Measurements from ENCODE around the gene EXO1.
"Not testable (repeated sequence)": the region's sequence is repeated elsewhere in the genome, so short reads cannot be mapped to it uniquely, and the experiment has no call there.

The EXO1 gene

DNA sequence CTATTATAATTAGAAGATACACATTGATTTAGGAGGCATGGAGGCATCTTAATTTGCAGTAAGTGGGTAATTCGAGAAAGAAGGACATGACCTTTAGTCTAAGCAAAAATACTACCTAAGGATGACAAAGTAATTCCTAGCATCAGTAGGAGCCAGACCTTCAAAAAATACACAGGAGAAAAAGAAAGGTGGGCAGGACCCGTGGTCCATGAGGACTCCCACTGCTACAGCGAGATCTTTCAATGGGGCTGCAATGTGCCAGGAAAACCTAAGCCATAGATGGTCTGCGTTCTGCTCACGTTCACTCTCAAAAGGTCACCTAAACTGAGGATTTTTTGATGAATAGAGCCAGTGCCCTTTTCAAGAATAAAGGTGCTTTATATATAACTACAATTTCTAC lies 10.6 kb upstream of the EXO1 start:
- FAIRE-seq = no peak

DNA sequence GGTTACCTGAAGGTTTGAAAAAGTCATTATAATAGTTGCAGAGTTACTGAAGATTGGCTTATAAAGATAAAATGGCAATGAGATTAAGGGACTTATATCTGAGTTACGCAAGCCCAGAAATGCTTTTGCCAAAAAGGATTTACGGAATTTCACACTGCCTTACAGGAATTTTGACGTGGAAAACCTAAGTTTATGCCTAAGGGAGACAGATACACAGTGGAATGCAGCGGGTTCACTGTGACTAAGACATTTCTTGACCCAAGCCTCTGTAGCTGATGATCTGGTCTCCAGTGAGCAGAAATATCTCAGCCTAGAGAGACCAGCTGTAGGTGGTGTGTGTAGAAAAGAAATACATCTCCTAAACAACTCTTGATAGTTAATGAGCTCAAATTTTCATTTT lies 10.1 kb upstream of the EXO1 start:
- FAIRE-seq = no peak

DNA sequence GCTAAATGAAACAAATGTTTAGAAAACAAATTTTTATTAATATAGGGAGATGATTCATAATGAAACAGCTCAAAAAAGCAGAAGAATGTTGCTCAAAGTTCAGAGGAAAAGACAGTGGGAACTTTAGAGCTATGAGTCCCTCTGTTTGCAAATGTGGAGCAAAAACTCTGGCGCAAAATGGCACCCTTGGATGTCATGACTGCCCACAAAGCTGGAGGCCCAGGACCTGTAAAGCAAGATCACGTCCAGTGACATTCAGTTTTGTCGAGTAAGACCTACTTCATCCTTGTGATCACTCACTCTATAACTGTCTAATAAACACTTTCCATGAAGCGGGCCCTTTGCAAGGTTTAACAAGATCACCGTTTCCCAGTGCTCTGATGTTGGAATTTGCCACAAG lies 9.1 kb upstream of the EXO1 start:
- no peak for FAIRE-seq

DNA sequence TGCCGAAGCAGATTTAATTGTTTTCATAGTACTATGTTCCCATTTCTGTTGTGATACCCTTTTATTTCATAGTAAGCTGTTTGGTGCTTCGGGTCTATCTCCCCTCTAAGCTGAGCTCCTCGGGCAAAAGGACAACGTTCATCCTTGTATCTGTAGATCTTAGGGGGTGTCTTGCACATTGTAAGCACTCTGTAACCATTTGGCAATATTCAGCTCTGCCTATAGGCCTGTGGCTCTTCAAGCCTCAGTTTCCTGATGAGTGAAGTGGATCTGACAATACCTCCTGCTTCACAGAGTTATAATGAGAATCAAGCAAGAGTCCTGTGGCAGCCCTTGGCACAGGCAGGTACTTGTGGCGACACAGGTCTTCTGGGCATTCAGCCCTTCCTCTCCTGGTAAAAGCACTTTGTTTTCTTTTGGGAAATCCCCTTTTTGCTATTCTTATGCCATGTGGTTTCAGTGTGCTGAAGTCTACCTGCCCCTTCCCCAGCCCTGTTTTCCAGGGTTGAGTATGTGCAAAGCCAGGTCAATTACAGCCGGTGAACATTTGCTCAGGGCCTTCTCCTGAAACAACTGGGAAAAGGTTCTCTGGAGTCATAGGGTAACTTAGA lies 8.5 kb upstream of the EXO1 start:
- no peak for FAIRE-seq

DNA sequence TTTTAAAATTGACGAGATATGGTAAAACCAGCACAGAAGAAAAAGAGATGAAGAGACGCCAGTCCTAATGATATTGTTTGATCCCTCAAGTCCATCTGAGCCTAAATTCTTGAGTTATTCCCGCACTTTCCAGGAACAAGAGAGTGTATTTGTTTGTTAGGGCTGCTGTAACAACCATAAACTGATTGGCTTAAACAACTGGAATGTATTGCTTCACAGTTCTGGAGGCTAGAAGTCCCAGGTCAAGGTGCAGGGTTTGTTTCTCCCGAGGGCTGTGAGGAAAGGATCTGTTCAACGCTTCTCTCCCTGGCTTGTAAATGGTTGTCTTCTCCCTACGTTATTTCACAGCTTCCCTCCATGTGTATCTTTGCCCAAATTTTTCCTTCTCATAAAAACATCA lies 7.8 kb upstream of the EXO1 start:
- no peak for FAIRE-seq

DNA sequence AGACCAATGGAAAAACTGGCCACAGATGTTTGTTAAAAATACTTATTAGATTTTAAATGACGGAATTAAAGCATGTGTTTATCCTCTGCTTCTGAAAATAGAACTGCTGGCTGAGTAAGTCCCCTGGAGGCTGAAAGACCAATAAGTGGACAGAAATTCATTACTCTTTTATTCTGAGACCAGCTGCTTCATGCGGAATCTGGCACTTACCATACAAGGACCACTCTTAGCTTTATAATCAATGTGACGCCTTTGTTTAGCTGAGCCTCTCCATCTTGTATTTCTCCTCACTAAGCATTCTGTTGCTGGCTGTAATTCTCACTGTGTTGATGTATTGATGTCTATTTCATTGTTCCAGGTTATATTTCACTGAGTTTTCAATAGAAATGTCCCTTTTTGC lies 6.3 kb upstream of the EXO1 start:
- no peak for FAIRE-seq

DNA sequence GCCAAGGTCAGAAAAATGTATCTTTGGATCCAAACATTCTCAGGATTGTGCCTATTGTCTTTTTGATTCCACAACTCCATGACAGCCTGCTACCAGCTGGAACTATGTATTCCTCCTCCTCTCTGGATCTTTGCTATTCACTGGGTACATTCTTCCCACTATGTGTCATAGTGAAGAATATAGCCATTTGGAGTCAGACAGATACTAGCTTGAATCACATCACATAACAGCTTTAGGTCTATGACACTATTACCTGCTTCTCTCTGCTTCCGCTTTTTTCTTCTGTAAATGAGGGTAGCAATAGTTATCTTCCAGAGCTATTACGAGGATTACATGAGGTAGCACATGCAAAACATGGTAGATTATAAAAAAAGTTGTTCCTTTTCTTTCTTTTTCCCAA lies 5.4 kb upstream of the EXO1 start:
- no peak for FAIRE-seq

DNA sequence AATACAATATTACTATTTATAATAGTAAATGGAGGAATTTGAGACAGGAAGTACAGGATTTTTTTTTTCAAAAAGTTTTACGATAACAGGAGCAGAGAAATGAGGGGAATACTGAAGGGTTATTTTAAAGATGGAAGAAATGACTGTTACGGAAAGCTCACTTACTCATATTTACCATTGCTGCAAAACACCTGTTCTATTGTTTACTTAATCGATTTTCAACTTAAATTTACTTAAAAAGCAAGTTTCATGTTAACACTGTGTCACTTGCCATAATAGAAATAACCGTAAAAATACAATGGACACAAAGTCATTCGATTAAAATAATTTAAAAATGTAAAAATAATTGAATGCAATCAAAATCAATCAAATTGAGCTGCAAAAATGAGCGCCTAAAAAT lies 3.4 kb upstream of the EXO1 start:
- FAIRE-seq = no peak

DNA sequence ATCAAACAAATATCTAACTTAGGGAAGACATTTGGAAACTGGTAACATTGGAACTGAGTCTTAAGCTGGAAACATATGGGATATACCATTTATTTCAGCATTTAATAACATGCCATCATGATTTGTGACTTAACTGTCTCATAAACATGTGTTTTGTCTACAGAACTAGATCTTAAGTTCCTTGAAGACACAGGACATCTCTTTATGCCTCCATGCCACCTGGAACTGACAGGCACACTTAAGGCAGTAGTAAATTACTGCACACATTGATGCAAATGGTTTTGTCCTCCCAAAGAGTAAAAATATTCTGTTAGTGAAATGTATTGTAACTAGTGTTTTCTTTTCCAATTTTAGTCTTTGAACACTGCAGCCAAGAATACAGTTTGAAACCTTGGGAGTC lies 1.6 kb upstream of the EXO1 start:
- FAIRE-seq = no peak

DNA sequence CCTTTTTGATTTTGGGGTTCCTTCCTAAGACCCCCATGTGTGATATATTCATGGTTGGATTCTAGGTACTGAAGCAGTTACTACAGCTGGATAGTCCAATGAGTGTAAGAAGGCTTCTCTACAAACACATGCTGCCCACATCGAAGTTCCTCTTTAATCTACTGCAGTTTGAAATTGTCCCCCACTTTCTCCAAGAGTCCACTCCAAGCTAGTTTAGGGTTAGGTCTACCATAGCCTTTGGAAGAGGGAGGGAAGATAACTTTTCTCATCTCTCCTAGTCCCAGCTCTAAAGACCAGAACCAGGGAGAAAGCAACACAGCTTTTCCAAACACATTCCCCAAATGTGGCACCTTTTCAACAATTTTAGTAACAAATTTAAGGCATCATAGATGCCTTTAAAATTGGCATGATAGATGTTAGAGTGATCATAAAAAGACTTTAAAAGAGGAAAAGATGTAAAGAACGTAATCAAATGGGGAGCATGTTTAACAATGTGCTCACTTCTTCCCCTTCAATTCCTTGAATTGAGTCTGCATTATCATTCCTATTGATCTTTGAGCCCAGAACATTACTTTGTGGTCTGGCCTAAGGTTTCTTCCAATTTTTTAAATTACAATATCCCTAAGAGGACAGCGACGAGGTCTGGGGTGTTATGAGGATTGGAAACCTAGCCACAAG lies 1.0 kb upstream of the EXO1 start:
- no peak for FAIRE-seq

DNA sequence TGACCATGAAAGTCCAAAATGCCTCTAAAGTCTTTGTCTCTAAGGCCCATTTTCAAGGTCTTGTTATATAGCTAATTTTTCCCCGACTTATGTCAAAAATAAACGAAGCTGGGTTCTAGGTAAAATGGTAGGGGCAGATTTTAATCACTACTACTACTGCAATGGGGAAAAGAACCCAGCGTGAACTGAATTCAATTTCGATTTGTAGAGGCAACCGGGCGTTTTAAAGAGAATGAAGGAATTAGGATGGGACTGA lies 536 bp upstream of the EXO1 start:
- no peak for FAIRE-seq

DNA sequence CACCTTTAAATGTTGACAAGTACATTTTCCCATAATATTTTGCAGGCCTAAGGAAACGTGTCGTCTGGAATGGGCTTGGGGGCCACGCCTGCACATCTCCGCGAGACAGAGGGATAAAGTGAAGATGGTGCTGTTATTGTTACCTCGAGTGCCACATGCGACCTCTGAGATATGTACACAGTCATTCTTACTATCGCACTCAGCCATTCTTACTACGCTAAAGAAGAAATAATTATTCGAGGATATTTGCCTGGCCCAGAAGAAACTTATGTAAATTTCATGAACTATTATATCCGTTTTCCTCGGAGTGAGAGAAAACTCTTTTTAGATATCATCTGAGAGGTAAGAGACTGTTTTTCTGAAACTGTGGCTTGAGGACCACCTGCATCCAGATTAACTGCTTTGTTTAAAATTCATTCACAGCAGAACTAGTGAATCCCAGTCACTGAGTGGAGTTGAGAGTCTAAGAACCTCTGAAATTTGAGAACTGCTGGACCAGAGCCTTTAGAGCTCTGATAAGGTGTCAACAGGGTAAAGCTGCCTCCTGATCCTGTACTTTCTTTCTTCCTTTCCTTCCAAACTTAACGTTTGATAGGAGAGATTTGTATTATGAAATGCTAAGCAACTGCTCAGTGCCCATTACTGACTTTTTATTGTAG lies 811 bp downstream of the EXO1 start:
- no peak for FAIRE-seq

DNA sequence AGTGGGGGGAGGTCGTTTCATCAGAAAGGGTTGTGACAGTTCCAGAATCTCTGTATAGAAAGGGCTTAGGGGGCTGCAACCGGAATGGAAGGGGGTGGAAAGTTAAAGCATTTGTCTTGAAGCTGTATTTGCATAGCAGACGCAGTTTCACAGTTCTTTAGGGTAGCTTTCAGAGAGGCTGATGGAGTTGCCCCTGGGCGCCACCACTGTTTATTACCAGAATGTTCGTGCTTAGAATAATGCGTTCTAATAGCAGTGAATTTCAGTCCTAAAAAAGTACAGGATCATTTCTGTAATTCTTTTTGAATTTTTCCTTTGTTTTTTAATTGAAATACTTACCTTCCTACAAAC lies 1.3 kb downstream of the EXO1 start:
- FAIRE-seq = no peak

DNA sequence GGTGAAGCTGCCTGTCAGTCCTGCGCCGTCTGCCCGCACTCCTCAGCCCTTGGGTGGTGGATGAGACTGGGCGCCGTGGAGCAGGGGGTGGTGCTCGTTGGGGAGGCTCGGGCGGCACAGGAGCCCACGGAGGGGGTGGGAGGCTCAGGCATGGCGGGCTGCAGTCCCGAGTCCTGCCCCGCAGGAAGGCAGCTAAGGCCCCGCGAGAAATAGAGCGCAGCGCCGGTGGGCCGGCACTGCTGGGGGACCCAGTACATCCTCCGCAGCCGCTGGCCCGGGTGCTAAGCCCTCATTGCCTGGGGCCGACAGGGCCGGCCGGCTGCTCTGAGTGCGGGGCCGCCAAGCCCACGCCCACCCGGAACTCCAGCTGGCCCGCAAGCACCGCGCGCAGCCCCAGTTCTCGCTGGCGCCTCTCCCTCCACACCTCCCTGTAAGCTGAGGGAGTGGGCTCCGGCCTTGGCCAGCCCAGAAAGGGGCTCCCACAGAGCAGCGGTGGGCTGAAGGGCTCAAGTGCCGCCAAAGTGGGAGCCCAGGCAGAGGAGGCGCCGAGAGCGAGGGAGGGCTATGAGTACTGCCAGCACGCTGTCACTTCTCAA lies 7.6 kb downstream of the EXO1 start:
- FAIRE-seq = not testable (repeated sequence)

DNA sequence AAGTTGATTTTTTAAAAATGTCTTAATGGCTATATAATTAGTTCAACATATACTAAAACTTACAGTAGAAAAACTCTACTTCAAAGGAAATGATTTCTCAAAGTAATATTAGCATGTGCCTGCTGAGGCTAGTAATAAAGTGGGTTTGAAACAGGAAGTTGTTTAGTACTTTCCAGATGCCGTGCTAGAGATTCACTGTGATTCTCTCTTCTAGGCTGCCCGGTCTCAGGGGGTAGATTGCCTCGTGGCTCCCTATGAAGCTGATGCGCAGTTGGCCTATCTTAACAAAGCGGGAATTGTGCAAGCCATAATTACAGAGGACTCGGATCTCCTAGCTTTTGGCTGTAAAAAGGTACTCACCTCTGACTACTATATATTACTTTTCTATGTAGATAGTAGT lies 9.1 kb downstream of the EXO1 start:
- no peak for FAIRE-seq

DNA sequence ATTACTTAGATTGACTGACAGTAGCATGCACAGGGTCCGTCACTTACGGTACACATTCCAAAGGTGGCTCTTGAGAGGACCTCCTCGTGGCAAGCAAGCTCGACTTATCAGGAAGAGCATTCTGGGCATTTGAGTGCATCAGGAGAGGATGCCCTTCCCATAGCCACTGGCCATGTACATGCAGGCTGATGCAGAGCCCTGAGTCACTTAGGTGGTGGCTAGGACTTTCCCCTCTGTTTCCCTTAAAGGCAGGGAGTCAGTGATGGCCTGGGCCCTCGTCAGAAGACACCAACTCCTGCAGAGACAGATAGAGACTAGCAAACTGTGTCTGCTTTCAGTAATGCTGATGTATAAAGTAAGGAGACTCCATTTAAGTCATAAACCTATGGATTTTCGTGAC lies 12.9 kb downstream of the EXO1 start:
- FAIRE-seq = no peak

DNA sequence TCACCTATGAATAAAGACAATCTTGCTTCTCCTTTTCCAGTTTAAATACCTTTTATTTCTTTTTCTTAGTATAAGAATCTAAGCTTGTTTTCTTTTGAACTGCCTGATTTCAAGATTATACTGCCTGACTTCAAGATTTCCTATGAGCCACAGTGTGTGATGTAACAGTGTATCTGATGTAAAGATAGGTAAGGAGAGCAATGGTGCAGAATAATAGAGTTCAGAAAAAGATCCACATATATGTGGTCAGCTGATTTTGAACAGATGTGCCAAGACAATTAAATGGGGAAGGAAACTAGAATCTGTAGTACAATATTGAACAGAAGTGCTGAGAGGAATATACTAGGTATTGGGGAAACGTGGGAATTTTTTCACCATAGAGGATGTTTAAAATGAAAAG lies 21.0 kb downstream of the EXO1 start:
- FAIRE-seq = no peak

DNA sequence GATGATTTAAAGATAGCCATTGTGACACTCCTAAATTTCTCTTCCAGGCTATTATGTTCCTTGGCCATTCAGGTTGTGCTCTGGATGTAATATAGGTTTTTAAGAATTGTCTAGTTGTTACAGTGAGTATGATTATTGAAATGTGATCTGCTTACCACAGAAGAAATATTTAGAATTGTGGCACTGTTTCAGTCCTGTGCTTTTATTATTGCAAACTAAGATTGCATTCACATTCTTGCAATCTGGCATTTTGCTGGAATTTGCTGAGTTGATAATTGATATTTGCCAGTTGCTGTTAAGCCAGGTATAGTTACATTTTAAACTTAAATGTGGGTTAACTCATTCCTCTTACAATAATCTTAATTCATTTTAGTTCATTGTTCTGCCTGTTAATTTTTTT lies 22.3 kb downstream of the EXO1 start:
- no peak for FAIRE-seq

DNA sequence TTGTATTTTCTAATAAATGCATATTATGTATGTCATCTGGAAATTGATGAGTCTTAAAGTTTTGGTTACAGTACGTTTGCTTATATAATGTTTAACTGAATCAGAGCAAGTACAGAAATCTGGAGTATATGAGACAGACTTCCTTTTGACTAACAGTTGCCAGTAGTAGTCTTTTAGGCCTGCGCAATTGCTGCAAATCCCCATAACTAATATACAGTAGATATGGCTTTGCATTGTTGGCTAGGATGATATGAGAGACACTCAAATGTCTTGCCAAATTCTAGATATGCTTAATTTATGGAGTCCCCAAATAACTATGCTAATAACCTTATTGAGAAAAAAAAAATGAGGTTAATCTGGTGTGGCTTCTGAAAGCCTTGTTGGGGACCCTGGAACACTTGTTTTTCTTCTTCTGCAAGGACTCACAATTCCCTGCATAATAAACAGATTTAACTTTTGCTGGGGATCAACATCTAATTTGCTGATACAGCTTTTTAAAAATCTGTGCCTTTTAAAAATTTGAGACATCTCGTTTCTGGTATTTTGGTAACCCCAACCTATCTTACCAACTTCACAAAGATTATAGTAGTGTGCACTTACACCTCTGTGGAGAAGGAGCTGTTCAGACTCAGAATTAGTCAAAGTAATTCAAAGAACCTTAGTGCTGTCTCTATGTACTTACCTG lies 22.9 kb downstream of the EXO1 start:
- no peak for FAIRE-seq

DNA sequence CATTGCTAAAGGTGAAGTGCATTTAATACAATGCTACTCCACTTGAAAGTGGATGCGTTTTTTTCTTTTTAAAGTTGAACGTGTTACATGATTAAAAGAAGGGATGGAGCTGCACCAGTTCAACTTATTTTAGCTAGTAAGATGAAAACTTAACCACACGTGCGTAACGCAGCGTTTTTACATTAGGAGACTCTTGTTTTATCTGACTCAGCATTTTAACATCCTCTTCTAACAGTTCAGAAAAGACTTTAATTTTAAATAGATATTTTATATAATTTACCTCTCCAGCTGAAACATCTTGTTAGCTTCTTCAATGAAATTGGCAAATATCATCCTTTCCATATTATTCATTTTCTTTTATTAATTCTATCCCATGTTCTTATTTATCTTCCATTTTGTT lies 33.4 kb downstream of the EXO1 start:
- FAIRE-seq = no peak

DNA sequence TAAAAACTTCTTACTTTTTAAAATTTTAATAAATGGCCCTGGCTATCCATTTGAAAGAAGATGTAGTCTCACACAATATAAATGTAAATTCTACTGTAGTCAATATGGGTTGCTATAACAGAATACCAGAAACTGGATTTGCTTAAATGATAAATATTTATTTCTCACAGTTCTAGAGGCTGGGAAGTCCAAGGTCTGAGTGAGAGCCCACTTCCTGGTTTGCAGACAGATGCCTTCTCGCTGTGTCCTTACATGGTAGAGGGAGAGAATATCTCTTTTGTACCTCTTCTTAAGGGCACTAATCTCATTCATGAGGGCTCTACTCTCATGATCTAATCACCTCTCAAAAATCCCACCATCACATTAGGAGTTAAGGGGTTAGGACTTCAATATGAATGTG lies 35.2 kb downstream of the EXO1 start:
- FAIRE-seq = no peak

DNA sequence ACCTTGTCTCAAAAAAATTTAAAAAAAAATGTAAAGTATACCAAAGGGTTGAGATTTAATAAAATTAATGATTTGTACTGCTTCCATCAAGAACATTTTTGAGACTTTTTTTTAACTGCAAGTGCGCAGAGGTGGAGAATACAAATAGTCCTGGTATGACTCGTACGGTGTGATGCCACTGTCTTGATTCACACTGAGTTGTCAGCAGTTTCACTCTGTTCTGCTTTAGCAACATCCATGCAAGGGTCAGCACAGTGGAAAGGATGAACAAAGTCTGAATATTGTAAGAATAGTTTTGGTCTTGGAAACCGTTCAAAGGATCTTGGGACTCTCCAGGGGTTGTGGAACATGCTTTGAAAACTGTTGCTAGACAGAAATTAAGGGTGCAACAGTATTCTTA lies 40.2 kb downstream of the EXO1 start:
- FAIRE-seq = no peak

DNA sequence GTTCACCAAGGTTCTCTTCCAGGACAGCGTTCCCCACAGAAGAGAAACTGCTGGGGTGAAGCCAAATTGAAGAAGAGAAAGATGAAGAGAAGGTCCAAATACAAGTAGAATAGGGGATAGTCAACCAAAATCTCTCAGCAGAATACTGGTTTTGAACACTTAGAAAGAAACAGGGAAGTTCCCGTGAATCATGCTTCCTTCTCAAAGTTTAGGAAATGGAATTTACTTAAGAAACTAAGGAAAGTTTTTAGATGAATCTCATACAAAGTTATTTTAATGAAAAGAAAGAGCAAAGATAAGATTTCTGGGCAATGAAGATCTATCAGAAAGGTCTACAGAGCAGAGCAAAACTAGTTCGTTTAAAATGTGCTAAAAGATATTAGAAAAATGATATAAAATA lies 43.3 kb downstream of the EXO1 start:
- FAIRE-seq = no peak

DNA sequence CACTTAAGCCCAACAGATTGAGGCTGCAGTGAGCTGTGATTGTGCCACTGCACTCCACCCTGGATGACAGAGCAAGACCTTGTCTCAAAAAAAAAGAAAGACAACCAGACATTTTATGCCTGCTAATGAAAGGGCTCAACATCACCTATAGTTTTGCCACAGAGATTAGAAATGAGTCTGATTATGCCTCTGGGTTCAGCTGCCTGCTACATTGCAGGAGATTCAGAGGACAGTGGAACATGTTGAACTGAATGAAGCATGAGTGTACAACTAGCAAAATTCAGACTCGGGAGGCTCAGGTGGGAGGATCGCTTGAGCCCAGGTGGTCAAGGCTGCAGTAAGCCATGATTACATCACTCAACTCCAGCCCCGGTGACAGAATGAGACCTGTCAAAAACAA lies 46.0 kb downstream of the EXO1 start:
- no peak for FAIRE-seq
